Embryonic facial prominence (tissue), 1 donor: ENCODE data around the gene ZNF322.
A peak's percentile ranks its signal among the peaks of the same experiment; 100 is the strongest.
"Not testable (repeated sequence)": the region's sequence is repeated elsewhere in the genome, so short reads cannot be mapped to it uniquely, and the experiment has no call there.

Source experiments
- DNase-seq: peaks from one replicate; pipeline ENCODE4 v3.0.0-alpha.2; 2016; ENCODE audit errors: extremely low spot score

Gene ZNF322, protein sequence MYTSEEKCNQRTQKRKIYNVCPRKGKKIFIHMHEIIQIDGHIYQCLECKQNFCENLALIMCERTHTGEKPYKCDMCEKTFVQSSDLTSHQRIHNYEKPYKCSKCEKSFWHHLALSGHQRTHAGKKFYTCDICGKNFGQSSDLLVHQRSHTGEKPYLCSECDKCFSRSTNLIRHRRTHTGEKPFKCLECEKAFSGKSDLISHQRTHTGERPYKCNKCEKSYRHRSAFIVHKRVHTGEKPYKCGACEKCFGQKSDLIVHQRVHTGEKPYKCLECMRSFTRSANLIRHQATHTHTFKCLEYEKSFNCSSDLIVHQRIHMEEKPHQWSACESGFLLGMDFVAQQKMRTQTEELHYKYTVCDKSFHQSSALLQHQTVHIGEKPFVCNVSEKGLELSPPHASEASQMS

GRCh38 chr6:26659042-26659999 is at the start of gene ZNF322:
Gene ZNF322, minus strand, starts transcription at chr6:26659746. Its CDS starts 21,193 bp downstream, at chr6:26638553.
- DNase-seq, result peak; percentile 83

DNA sequence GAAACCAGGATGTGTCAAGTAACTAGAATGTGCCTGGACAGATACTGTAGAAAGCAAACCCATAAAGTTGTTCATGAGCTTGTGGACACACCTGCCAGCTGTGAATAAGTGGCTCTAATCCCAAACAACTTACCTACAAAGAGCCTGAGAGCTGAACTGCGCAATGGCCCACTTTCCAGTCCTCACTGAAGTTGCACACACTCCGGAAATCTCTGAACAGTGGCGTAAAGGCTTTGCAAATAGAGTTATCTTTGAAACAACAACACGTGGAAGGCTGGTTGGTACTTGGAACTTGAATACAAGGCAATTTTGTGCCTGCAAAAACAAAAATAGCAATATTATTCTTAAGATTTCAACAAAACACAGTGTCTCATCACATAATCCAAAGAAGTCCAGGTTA is 46.2 kb upstream of the ZNF322 start:
- not testable (repeated sequence) for DNase-seq

- DNase-seq, result not testable (repeated sequence)
Observed at GRCh38 chr6:26705352-26705751, 45.8 kb upstream of the ZNF322 start.

- not testable (repeated sequence) for DNase-seq
Observed at GRCh38 chr6:26701023-26701747, 41.6 kb upstream of the ZNF322 start.

- DNase-seq, result not testable (repeated sequence)
Observed at GRCh38 chr6:26697496-26697895, 38.0 kb upstream of the ZNF322 start.

DNA sequence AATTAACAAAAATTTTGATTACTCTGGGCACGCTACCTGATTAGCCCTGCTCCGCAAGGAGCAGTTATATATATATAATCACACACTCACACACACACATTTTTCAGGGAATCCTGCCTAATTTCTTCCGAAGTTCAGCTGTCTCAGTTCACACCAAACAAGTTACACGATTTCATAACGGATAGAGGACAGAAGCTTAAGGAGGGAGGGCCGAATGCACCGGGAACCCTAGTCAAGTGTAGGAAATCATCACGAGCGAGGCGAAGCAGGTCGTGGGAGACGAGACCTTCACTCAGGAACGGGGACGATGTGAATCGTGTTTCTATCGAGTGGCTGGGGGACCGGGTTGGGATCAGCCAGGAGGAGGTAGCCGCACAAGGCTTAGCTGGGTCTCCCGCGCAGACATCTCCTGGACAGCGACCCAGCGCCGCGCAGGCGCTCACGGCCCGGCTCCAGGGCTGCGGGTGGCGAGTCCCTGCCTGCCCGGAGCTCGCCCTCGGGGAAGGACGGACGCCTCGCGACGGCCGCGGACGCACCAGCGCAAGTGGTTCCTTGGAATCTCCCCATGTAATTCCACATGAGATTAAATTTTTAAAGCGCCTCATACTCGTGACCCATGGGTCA is 29.9 kb upstream of the ZNF322 start:
- not testable (repeated sequence) for DNase-seq

GRCh38 chr6:26682435-26683042 is 23.0 kb upstream of the ZNF322 start:
- not testable (repeated sequence) for DNase-seq

GRCh38 chr6:26673287-26673686 is 13.7 kb upstream of the ZNF322 start:
- not testable (repeated sequence) for DNase-seq

DNA sequence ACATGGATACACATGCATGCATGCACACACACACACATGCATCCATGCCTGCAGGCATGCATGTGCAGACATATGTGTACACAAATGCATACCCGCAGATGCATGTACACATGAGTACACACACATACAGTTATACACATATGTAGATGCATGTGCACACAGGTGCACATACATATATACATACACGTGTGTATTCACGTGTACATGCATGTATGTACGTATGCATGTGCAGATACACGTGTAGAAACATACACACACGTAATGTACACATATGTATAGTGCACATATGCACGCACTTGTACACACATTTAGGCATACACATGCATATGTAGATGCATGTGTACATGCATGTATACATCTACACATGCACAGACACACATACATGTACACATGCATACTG is 11.0 kb upstream of the ZNF322 start:
- not testable (repeated sequence) for DNase-seq

GRCh38 chr6:26670003-26670402 is 10.5 kb upstream of the ZNF322 start:
- not testable (repeated sequence) for DNase-seq

- no peak for DNase-seq
Observed at GRCh38 chr6:26660000-26660361, 435 bp upstream of the ZNF322 start.

DNA sequence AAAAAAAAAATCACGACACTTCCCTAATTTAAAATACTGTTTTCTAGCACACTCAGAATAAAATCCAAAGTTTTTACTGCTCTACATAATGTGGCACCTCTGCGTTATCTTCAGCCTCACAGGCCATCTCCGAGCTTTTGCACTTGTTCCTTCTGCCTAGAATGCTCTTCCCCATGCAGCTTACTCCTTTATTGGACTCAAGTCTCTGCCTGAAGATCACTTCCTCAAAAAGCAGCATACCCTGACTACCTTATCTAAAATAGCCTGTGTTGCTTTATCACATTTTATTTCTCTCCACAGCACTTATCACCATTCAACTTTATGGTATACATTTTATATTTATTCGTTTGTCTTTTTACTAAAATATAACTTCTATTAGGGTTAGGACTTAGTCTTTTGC is 2.3 kb downstream of the ZNF322 start:
- DNase-seq, result no peak

DNA sequence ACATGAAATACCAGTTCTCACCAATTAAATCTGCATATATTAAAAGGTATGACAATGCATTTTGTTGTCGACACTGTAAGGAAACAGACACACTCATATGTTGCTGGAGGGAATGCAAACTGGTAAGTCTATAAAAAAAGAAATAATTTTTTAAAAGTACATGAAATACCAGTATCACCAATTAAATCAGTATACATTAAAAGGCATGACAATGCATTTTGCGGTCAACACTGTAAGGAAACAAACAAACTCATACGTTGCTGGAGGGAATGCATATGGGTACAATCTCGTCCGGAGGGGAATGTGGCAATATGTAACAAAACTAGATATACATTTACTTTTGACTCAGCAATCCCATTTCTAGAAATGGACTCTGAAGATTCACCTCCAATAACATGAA is 6.5 kb downstream of the ZNF322 start:
- DNase-seq, result no peak

GRCh38 chr6:26651133-26651781 is 8.3 kb downstream of the ZNF322 start:
- DNase-seq, result no peak

GRCh38 chr6:26646074-26646473 is 13.5 kb downstream of the ZNF322 start:
- DNase-seq, result no peak

- DNase-seq, result no peak
Observed at GRCh38 chr6:26640806-26641205, 18.7 kb downstream of the ZNF322 start.

DNA sequence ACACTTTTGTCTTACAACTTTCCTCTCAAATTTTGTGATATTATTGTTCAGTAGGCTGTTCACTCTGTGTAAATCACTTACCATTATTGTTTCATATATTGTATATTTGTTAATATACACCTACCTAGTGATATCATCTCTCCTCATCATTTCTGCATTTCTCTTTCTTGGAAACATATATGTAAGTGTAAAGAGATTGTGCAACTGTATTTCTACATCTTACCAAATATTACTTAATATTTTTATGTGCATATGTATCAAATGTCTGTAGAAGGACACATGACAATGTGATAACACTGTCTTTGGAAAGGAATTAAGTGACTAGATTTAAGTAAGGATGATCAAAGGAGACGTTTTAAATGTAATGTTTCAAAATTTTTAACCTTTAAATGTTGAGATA is 30.2 kb downstream of the ZNF322 start:
- DNase-seq, result no peak

DNA sequence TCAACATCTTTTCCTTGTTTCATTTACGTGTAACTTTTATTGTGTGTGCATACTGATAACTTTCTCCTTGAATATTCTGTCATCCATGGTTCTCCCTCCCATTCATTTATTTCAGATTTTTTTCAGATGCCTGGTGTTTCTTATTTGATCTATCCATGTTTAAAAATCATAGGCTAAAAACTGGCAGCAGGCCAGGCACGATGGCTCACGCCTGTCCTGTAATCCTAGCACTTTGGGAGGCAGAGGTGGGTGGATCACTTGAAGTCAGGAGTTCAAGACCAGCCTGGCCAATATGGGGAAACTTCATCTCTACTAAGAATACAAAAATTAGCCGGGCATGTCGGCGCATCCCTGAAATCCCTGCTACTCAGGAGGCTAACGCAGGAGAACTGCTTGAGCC is 31.7 kb downstream of the ZNF322 start:
- no peak for DNase-seq

DNA sequence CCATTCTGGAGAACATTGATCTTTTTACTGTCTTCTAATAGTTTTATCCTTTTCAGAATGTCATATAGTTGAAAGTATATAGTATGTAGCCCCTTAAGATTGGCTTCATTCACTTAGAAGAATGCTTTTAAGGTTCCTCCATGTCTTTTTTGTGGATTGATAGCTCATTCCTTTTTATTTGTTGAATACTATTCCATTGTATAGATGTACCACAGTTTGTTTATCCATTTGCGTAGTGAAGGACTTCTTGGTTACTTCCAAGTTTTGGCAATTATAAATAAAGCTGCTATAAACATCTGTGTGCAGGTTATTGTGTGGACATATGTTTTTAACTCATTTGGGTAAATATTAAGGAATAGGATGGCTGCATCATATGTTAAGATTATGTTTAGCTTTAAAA is 35.0 kb downstream of the ZNF322 start:
- DNase-seq, result no peak

DNA sequence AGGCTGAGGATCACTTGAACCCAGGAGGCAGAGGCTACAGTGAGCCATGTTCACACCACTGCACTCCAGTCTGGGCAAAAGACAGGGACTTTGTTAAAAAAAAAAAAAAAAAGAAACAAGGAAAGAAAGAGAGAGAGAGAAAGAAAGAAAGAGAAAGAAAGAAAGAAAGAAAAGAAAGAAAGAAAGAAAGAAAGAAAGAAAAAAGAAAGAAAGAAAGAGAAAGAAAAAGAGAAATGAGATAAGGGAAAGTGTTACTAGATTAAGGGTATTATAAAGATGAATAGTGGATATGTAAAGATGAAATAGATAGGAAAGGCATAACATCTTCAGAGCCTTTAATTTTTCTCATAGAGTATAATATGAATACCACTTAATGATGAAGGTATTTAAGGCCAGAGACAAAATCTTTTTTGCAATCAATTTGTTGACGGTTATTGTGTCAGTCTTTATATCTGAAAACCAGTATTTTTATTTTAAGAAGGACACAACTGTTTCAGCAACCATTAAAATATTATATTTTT is 36.1 kb downstream of the ZNF322 start:
- no peak for DNase-seq
